Body of pancreas (tissue), 4 donors: Measurements from ENCODE around the gene CAMK2G.

ENCODE experiments used
- CTCF ChIP-seq, 7 experiments: fragments of 450-650 bp in 4 of 7; fragments of 200-600 bp in 3 of 7; sonication (generic) in 3 of 7; IDR thresholded peaks; one replicate each; pipeline ENCODE4 v1.5.1; 2016 to 2019; ENCODE audit warnings: antibody characterized with exemption in 7 of 7
- POLR2A ChIP-seq, 3 donors: fragments of 450-650 bp; IDR thresholded peaks; one replicate each; pipeline ENCODE4 v1.6.1; 2016; ENCODE audit warnings: antibody characterized with exemption in 3 of 3, mild to moderate bottlenecking in 2 of 3

DNA sequence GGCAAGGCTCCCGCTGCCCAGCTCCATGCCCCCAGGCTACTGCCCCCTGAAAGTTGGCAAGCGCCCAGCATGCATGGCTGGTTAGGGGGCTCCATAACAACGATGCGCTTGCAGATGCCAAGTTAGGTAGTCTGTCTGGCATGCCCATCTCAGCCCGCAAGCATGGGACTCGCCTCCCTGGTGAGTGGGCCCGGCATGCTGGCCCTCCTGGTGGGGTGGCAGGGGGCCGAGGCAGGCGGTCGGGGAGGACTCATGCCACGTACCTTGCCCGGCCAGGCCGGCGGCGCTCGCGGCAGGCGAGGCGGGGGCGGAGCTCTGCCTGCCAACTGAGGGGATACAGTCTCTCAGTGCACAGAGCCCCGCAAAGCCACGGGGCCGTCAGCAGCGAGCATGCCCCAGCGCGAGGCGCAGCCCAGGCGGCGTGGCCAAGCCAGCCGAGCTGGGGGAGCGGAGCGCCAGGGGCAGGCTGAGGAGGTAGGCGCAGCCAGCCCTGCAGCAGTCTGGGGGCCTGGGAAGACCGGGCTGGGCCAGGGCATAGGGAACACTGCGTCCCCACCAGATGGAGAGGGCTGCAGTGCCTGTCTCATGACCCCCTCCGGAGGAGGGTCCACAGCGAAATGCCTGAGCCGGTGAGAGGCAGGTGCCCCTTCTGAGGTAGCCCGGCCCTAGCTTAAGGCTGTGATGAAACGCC is 34.9 kb downstream of the CAMK2G start:
- TF ChIP-seq CTCF (IDR thresholded peaks at IDR 0.05) (no peak), POLR2A (IDR thresholded peaks at IDR 0.05) (no peak)
